Measurements from ENCODE around the gene AJAP1. TPM values are rescaled to one million over a fixed set of nuclear protein-coding genes. Genes with fewer than 3 reads are reported as not detected.

AJAP1 gene
- total and polyA plus RNA-seq, 2 of the 8 experiments (the other 6 are each of a cell fraction or from before 2014, with no cell fraction given): 1.9 to 6.2 TPM

- no peaks in the 10 kb centered on the region for H3K79me1 ChIP-seq (ENCODE audit: low read depth, low read length)
- H3K4me2 ChIP-seq (ENCODE audit: insufficient read depth in 1 of 2, low read depth in 2 of 2, low read length in 2 of 2): no peak overlapping the region
- no peaks in the 10 kb centered on the region; a peak in 1 of 4 replicates for H3K9me3 ChIP-seq (ENCODE audit: insufficient read depth in 2 of 2, low read depth in 1 of 2, low read length in 1 of 2)
- H2AFZ ChIP-seq (ENCODE audit: low read length): no peak overlapping the region
- H3K4me3 ChIP-seq (ENCODE audit: extremely low read depth in 1 of 4, insufficient read depth in 2 of 4, low read depth in 3 of 4, low read length in 4 of 4): no peak overlapping the region
- no peak overlapping the region for H3K18ac ChIP-seq (ENCODE audit: extremely low read depth, low read length)
- no peaks in the 10 kb centered on the region for H3K23me2 ChIP-seq (ENCODE audit: low read depth, low read length)
- CTCF ChIA-PET (ENCODE audit: partially characterized antibody): interaction anchor here (1.1 to 1.9 kb wide), 4 partner anchors 9 to 78 kb away, joined by 3 to 6 read pairs (median 3); no protein-coding TSS in a partner anchor
- no peak overlapping the region for H4K5ac ChIP-seq (ENCODE audit: insufficient read length, low read depth, low read length)
- no peak overlapping the region for H3K4ac ChIP-seq (replicated peaks; ENCODE audit: insufficient read length, low read depth, low read length)
- H3K27ac ChIP-seq (ENCODE audit: low read depth, low read length): no peak overlapping the region
- no peaks in the 10 kb centered on the region for H3K79me2 ChIP-seq (ENCODE audit: control insufficient read depth in 1 of 2, insufficient read depth in 2 of 2, low read length in 2 of 2)
- no peak overlapping the region for H3K14ac ChIP-seq (ENCODE audit: insufficient read length)
- H4K20me1 ChIP-seq (replicated peaks in 1 of 2; ENCODE audit: control insufficient read depth in 1 of 2, insufficient read depth in 2 of 2, low read length in 2 of 2): no peaks in the 10 kb centered on the region
- DNase-seq (ENCODE audit: low read depth in 1 of 2, low spot score in 2 of 2): no peak
- no peak overlapping the region for H3K9ac ChIP-seq (replicated peaks in 1 of 4; ENCODE audit: extremely low read depth in 1 of 4, low read depth in 3 of 4, low read length in 3 of 4)
- H2BK15ac ChIP-seq (ENCODE audit: low read length): no peak overlapping the region
- no peak overlapping the region for H2BK20ac ChIP-seq (ENCODE audit: low read length)
- no peaks in the 10 kb centered on the region for H3K27me3 ChIP-seq (replicated peaks in 1 of 4; ENCODE audit: control insufficient read depth in 3 of 4, extremely low read depth in 1 of 4, insufficient read depth in 3 of 4, low read length in 3 of 4)
- no peak overlapping the region for H3K56ac ChIP-seq (replicated peaks; ENCODE audit: insufficient read length, low read depth, low read length)
- no peak overlapping the region for H2BK5ac ChIP-seq (ENCODE audit: low read depth, low read length)
- WGBS, 2 experiments (ENCODE audit: extremely low coverage in 1 of 2, insufficient coverage in 1 of 2, insufficient read length in 1 of 2, insufficient replicate concordance in 2 of 2, low coverage in 1 of 2, low lambda C conversion rate in 2 of 2, missing lambda C conversion rate in 1 of 2): 89% methylated on average over 5 of the region's 6 CpGs; no CpG with 5 or more reads in 1 of the 2 experiments
- peaks cover 0 to 4% (median under 1%) of the 10 kb centered on the region in 4 experiments; a peak in 2 of 7 replicates for H3K4me1 ChIP-seq (replicated peaks in 1 of 4; ENCODE audit: control insufficient read depth in 3 of 4, insufficient read depth in 4 of 4, low read length in 3 of 4)
- FAIRE-seq: no peak
- no peak overlapping the region for H4K8ac ChIP-seq (ENCODE audit: extremely low read depth, insufficient read depth, low read length)
- no peak overlapping the region for H3K23ac ChIP-seq (ENCODE audit: insufficient read length)
- H3K36me3 ChIP-seq (ENCODE audit: control insufficient read depth in 2 of 4, insufficient read depth in 4 of 4, low read length in 3 of 4): no peaks in the 10 kb centered on the region
- no peak overlapping the region for H2AK5ac ChIP-seq (ENCODE audit: low read depth, low read length)
- H2BK120ac ChIP-seq (replicated peaks; ENCODE audit: low read depth, low read length): no peak overlapping the region
- H2BK12ac ChIP-seq (ENCODE audit: low read depth, low read length): no peak overlapping the region
- no peak overlapping the region for H4K91ac ChIP-seq (replicated peaks; ENCODE audit: insufficient read length, low read length)
- POLR2A ChIA-PET (ENCODE audit: partially characterized antibody): no interaction called here
- TF ChIP-seq PHF8 (conservative IDR thresholded peaks at IDR 0.05; ENCODE audit: low read depth, low read length) (no peak), SP2 (IDR thresholded peaks at IDR 0.05; ENCODE audit: low read length) (no peak), TEAD4 (IDR thresholded peaks at IDR 0.05; ENCODE audit: low read depth, low read length) (no peak), BCL11A (IDR thresholded peaks at IDR 0.05; ENCODE audit: low read depth in 2 of 2, low read length in 2 of 2) (no peak), CTCF (IDR thresholded peaks at IDR 0.05; ENCODE audit: control extremely low read depth in 1 of 3, insufficient read depth in 1 of 3, low read depth in 1 of 3, low read length in 3 of 3) (no peak), GTF2F1 (IDR thresholded peaks at IDR 0.05; ENCODE audit: borderline replicate concordance, low read depth, low read length) (no peak), TBP (IDR thresholded peaks at IDR 0.05; ENCODE audit: low read depth, low read length) (no peak), FOSL1 (IDR thresholded peaks at IDR 0.05; ENCODE audit: insufficient read depth, low read depth, low read length) (no peak), RNF2 (IDR thresholded peaks at IDR 0.05; ENCODE audit: borderline replicate concordance, low read depth, low read length, missing control alignments, poor library complexity, severe bottlenecking) (no peak), ZNF274 (IDR thresholded peaks at IDR 0.05; ENCODE audit: borderline replicate concordance, extremely low read depth, low read length) (no peak), BRCA1 (IDR thresholded peaks at IDR 0.05; ENCODE audit: low read depth, low read length) (no peak), NRF1 (IDR thresholded peaks at IDR 0.05; ENCODE audit: low read depth, low read length) (no peak)
These were observed 79.8 kb downstream of the AJAP1 start for GRCh38 chr1:4734219-4734618.

Measured in H1 (cell line).